Glomerular visceral epithelial cell (primary cell): ENCODE data around the gene WASL.
"Not testable (repeated sequence)": the region's sequence is repeated elsewhere in the genome, so short reads cannot be mapped to it uniquely, and the experiment has no call there.

Experiments used
- DNase-seq: peaks from one replicate; pipeline ENCODE4 v3.0.0-alpha.2; 2016; ENCODE audit errors: extremely low spot score

WASL gene

DNA sequence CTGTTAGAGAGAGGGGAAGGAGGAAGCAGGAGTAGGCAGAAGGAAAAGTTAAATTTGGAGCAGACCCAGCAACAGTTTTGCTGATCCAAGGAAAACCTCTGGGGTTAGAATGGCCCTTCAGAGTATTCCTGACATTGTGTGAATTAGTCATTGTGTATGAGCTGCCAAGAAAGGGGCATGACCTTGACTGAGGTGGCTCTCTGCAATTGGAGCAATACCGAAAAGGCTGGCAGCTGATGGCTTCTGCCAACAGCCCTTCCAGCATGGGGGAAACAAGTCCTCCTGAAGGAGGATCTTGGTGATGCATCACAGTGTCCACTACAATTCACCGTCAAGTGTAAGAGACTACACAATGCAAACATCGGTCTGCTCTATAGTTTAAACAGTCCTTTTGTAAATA is 20.6 kb upstream of the WASL start:
- peak; percentile 69 for DNase-seq

DNA sequence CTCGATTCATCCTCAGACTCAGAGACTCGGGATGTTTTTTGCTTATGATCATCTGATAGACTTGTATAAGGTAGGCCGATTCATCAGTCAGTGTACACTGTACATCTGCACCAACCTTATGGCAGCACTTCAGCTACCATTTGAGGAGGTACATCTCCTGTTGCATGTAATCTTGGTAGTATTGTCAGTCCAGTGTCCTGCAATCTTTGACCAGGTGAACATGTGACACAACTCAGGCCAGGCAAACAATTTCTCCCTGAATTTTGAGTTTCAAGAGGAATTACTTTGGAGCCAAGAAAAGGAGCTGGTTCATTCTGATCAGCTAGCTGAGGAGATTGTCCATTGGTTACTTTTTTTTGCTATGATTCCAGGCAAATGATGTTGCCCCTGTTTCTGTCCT is 19.7 kb upstream of the WASL start:
- no peak for DNase-seq

DNA sequence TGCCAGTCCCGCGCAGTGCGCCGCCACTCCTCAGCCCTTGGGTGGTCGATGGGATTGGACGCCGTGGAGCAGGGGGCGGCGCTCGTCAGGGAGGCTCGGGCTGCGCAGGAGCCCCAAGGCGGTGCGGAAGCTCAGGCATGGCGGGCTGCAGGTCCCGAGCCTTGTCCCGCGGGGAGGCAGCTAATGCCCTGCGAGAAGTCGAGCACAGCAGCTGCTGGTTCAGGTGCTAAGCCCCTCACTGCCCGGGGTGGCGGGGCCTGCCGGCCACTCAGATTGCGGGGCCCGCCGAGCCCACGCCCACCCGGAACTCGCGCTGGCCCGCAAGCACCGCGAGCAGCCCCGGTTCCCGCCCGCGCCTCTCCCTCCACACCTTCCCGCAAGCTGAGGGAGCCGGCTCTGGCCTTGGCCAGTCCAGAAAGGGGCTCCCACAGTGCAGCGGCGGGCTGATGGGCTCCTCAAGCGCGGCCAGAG is 14.4 kb upstream of the WASL start:
- no peak for DNase-seq

DNA sequence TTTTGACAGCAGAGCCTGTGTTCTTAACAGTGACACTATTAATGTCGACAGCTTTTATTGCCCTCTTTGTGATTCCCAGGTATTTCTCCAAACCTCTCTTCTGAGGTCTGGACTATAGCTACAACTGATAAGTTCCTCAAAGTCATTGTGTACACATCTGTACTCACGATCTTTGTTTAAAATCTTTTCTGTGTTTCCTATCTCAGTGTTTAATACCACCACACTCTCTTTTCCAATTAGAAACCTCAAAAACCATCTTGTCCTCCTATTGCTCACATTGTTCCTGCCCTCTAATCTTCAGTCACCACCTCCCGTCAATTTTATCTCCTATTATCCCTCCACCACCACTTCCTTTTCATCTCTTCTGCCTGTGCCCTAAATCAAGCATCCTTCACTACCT is 12.9 kb upstream of the WASL start:
- DNase-seq = no peak

DNA sequence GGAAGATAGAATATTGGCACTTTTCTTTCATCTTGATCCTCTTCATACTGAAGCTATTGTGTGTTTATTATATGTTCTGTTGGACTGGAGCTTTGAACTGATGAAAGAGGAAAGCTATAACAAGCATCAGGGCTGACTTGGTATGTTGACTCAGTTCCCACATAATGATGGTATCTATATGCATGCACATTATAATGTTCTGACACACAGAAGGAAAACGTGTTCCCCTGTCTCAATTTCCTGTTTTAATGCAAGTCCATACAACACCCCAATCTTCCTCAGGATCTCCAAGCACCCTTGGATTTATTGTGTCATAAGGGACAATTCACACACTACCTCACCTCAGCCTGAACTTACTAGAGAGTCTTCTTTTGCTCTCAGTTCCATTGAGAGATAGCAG is 8.3 kb upstream of the WASL start:
- DNase-seq = no peak

DNA sequence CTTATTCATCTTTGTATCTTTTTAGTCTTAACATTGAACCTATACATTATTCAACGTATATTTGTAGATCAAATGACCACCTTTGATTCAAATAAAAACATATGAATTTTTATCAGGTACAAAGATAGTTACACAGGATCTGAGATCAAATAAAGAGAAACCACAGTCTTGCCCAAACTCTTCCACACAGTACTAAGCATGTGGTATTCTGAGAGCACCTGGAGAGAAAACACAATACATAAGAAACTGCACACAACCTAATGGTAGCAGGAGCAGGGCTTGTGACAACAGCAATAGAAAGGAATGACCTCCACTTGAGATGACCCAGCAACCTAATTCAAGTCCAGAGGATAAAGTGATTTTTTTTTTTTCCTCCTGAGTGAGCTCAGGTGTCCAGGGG is 6.5 kb upstream of the WASL start:
- no peak for DNase-seq

DNA sequence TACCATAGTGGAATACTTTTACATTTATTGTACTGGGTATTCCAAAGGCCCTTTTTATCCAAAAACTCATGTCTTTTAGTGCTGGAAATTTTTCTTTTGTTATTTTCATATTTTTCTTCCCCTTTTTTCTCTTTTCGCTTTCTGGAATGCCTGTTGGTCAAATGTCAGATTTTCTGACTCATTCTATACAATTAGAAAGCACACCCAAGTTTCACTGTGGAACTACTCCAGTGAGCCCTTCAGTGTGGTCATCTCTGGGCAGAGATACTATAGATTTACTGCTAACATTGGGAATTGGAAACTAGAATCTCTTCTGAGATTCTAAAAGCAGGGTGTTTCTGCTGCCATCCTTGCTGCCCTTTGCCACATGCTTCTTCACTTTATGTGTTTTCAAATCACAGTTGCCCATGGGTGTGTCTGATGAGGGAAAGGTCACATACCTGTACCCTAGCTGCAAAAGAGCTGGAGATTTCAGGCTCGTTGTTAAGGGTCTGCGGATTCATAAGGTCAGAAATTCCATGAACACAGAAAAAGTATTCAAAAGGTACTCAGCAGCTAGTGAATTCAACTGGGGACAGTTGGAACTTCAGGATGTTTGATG is 5.6 kb upstream of the WASL start:
- DNase-seq = no peak

DNA sequence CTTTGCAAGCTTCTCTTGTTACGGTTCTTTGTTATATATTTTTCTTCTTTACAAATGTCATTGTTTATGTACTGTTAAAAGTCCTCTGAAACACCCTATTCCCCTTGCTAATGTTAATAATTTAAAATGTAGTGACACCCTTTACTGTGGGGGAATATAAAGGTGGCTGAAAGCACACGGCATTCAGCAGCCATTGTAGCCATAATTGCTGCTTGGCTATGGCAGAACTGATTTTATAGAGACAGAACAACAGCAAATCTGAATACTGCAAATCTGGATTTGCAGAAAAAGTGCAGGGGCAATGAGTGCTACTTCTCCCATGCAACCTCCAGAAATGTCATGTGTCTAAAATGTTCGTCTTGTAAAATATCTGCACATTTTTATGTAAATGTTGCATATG is 3.7 kb upstream of the WASL start:
- no peak for DNase-seq

DNA sequence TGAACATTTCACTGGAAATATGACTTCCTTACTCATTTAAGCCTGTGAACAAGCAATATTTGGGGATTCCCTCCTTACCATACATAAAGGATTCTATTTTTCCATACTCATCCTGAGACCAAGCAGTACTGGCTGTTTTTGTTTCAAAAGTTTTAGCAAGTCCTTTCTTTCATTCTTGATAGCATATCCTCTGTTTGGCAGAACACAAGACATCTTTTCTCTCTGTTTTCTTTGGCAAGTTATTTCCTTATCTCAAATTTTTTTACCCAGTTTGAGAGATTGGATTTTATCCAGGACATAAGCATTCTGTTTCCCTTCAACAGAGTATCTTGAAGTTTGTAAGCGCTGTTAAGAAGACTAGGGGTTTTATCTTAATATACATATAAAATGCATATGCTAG is 3.0 kb upstream of the WASL start:
- no peak for DNase-seq

DNA sequence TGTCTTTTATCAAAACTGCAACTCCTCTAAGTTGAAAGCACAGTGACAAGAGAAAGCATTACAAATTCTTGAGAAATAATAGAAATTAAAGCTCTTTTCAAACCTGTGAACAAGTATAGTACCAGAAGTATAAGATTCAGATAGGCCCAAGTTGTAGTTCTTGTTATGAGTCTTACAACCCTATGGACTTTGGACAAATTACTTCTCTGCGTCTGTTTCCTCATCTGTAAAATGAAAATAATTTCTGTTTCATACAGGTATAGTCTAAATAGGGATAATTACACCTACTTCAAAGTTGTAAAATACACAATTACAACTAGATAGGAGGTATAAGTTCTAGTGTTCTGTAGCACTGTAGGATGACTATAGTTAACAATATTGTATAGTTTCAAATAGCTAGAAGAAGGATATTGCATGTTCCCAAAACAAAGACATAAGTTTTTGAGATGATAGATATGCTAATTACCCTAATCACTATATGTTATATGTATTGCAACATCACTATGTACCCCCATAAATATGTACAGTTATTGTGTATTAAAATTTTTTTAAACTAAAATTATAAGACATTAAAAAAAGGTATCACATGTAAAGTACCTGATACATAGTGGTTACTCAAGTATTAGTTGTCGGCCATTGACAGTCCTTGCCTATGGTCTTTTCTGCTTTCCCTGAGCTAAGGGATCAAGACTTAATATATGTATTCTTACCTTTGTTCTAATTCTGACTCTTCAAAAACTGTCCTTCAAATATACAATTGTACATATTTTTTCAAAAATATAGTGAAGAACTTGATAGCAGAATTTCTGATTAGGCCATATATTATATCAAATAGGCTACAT is 1.8 kb upstream of the WASL start:
- DNase-seq = no peak

DNA sequence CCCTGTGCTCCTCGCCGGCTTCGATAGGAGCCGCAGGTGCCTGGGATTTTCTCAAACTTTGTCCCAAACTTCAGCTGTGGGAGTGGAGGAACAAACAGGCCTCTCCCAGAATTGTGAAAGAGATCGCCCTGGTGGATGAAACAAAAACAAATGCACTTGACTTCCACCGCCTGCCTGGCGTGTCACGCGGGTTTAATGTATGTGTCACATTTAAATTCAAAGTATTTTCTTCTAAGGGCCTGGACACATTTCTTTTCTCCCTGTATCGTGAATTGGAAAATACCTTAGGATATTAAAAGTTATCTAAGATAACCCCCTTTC is 694 bp upstream of the WASL start:
- DNase-seq = no peak

DNA sequence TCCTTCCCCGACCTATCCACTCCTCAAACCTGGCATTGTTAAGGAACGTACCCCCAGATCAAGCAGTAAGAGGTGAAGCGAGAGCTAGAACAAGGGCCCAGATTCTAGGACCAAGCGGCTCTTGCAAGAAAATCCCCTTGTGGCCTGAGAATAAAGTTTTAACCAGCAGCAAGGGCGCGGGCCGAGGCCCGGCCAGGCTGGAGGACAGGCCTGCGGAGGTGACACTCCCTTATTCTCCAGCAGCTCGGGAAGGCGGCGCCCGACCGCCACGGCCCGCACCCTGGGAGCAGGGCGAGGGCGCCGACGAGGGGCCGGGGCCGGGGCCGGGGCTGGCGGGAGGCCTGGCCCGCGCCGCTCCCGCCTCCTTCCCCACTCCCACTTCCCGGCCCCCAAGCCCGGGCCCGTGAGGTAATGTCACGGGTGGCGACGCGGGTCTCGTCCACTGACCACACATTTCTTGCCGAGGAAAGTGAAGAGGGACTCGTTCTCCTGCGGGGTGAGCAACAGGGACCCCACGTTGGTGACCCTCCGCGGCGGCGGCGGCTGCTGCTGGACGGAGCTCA is 551 bp downstream of the WASL start:
- peak; percentile 35 for DNase-seq

DNA sequence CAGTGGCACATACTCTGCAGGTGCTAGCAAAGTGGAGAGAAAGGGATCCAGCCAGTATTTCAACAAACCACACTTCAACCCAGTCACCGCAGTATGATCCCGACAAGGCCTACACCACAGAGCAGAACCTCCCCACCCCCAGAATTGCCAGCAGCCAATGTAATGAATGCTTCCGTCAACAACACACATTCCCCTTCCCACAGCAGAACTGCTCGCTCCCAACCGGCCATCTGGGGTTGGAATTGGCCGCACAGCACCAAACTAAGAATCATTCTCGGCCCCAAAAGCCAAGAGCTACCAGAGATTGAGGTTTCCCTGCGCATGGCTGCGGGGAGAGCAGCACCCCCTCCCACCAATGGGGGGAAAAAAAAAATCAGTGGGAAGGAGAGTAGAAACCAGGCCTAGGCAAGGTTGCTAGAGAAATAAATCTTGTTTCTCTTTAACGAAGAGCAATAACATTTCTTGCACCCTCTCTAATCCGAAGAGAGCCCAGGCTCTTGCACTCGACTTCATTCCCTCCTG is 1.1 kb downstream of the WASL start:
- DNase-seq = peak; percentile 79

DNA sequence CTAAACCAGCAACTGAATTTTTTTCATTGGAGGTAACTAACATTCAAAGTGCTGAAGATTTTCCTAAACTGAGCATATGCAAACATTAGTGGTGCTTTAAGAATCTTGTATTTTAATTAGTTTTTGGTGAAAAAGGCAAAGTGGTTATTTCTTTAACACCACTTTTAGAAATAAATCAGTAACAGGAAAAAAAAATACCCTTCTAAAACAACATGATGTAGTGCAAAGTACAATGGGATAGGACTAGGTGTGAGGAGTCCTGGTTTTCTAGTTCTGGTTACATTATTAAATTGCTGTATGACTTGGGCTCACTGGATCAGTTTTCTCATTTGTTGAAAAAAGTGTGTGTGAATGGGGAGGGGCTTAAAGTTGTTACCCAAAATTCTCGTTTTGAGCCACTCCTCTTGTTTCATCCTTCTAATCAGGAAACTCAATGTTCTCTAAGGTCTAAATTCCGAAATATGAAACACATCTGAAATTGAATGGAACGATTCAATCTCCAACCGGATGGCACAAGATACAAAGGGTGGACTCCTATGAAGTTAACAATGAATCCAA is 1.8 kb downstream of the WASL start:
- peak; percentile 4 for DNase-seq

DNA sequence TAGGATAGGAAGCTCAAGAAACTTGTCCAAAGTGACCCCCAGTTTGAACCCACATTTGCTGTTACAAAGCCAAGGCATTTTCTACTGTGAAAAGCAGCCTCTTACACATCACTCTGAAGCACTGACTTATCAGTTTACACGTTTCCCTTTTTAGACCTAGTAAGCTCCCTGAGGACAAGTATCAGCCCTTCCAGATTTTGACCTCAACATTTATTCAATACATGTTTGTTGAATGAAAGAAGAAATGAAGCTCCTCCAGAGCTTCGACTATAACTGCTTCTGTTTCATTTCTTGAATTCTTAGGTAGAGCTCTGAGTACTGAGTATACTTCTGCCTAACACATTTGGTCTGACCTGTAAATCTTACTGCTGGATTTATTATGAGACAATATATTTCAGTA is 2.7 kb downstream of the WASL start:
- no peak for DNase-seq

DNA sequence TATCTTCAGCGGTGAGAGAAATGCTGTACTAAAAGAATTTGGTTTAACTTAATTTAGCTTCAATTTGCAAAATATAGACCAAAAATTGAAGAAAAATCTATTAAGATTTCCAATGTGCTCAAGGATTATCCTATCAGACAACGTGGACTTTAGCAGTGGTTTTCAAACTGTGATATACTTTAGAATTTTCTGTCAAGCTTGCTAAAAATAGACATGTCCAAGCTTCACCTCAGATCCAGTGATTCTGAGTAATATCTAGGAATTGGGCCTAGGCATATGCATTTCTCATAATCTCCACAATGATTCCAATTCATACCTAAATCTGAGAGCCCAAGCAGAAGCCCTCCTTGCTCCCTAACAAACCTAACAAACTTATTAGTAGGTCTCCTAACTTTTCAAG is 3.4 kb downstream of the WASL start:
- no peak for DNase-seq

DNA sequence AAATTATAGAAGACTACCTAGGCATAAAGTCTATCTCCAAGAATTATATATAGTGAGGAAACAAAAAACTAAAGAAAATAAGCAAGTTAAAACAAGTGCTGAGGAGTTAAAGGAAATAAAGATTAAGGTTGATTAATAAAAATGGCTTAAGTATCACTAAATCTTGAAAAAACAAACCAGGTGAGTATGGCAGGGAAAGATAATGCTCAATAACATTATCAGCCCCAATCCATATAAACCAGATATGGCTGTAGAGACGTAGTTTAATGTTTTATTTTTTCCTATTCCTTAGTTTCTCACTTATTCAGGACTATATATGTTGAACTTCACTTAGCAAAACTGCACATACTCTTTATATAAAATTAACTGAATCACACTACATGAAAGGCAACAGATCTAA is 4.4 kb downstream of the WASL start:
- no peak for DNase-seq

DNA sequence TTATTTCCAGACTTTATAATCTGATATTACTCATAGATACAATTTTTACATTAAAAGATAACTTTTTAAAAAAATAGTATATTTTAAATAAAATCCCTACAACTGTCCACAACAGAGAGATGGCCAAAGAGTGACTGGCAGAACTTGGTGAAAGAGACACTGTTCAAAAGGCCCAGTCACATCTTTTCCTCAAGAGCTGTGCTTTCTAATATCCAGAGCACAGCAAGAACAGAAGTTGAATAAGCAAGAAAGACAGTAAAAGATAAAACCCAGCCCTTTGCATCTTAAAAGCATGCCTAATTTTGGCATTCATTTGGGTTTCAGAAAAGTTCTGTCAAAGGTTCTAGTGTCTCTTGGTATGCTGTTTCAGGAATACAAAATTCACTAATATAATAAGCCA is 6.9 kb downstream of the WASL start:
- DNase-seq = no peak

DNA sequence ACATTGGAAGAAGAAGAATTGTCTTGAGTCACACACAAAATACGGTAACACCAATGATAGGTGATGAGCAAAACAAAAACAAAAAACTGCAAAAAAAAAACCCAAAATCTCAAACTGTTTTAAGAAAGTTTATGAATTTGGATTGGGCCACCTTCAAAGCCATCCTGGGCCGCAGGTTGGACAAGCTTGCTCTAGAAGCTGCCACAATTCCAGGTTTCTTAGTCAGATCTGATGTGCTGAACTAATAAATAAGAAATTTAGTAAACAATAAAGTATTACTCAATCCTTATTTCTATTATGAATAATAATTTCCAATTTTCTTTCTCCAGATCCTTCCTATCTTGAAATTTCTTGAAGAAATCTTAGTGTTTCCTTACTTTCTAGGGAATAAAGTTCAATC is 10.0 kb downstream of the WASL start:
- DNase-seq = no peak

DNA sequence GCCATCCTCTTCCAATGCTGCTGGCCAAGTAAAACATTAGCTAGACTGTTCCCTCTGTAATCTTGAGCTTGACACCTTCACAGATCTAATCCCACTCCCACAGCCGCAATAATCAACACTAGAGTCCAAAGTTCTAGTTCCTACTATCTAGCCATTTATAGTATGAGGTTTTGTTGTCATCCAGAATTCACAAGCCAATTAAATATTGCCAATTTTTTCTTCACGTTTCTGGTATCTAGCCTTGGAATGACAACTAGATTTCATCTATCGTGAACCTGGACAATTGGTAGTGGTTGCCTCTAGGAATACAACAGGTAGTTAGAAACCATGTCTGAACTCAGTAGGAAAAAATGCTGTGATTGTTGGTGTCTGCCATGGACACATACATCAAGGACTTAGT is 10.4 kb downstream of the WASL start:
- no peak for DNase-seq

DNA sequence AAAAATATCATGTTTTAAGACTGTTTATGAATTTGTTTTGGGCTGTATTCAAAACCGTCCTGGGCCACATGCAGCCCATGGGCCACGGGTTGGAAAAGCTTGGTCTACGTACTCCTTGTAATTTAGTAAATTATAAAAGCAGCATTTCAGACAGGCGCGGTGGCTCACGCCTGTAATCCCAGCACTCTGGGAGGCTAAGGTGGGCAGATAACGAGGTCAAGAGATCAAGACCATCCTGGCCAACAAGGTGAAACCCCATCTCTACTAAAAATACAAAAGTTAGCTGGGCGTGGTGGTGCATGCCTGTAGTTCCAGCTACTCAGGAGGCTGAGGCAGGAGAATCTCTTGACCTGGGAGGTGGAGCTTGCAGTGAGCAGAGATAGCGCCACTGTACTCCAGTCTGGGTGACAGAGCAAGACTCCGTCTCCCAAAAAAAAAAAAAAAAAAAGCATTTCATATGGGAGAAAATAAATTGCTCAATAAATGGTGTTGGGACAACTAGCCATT is 11.6 kb downstream of the WASL start:
- DNase-seq = not testable (repeated sequence)

DNA sequence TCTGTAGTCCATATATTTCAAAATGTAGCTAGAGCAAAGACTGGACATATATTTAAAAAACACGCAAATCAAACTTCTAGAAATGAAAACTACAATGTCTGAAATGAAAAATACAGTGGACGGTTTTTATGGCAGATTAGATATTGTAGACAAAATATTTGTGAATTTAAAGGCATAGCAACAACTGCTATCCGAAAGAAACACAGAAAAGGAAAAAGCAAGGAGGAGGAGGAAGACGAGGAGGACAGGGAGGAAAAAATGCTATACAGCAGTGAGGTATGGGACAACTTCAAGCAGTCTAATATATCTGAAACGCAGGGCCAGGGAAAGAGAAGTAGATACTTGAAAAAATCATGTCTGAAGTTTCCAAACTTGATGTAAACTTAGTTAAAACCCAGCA is 13.3 kb downstream of the WASL start:
- no peak for DNase-seq

DNA sequence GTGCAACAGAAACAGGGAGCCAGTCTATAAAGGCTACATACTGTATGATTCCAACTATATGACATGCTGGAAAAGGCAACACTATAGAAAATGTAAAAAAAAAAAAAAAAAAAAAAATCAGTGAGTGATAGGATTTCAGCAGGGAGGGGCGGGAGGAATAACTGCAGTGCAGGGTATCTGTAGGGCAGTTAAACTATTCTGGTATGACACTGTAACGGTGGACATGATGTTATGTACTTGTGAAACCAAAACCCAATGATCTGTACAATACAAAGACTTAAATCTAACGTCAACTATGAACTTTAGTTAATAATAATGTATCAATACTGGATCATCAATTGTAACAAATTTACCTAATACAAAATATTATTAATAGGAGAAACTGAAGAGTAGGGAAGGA is 14.3 kb downstream of the WASL start:
- no peak for DNase-seq
